GM12878 (cell line): ENCODE results near the gene FAM110A. TPM values are rescaled to one million over a fixed set of nuclear protein-coding genes. Genes with fewer than 3 reads are reported as not detected.

Source experiments
- ATF2 ChIP-seq: IDR thresholded peaks from 2 replicates; pipeline ENCODE4 v1.6.1; 2012; ENCODE audit warnings: low read length, inconsistent platforms
- ATF7 ChIP-seq: fragments of 450-650 bp; IDR thresholded peaks from 2 replicates; pipeline ENCODE4 v1.6.1; 2016; ENCODE audit warnings: low read depth, mild to moderate bottlenecking
- BMI1 ChIP-seq: fragments of 450-650 bp; IDR thresholded peaks from 2 replicates; pipeline ENCODE4 v1.6.1; 2016; ENCODE audit warnings: mild to moderate bottlenecking, moderate library complexity, borderline replicate concordance
- CEBPB ChIP-seq, 2 experiments: fragments of 150-350 bp in 1 of 2; IDR thresholded peaks; 2 replicates each; pipeline ENCODE4 v1.6.1; 2012 to 2014; ENCODE audit warnings: low read depth in 2 of 2, low read length in 2 of 2, borderline replicate concordance in 1 of 2, inconsistent platforms in 1 of 2
- CHD1 ChIP-seq: IDR thresholded peaks from 2 replicates; pipeline ENCODE4 v1.6.1; 2012; ENCODE audit warnings: low read depth, low read length, improper control_type of control experiment
- ESRRA ChIP-seq: IDR thresholded peaks from 2 replicates; pipeline ENCODE4 v1.6.1; 2012; ENCODE audit warnings: mild to moderate bottlenecking, low read length, improper control_type of control experiment
- FOXK2 ChIP-seq: fragments of 450-650 bp; IDR thresholded peaks from 2 replicates; pipeline ENCODE4 v1.6.1; 2017; ENCODE audit warnings: mild to moderate bottlenecking, moderate library complexity
- GABPA ChIP-seq: IDR thresholded peaks from 2 replicates; pipeline ENCODE4 v1.6.1; 2014; ENCODE audit warnings: antibody characterized with exemption, low read depth, mild to moderate bottlenecking, inconsistent platforms
- HDGF ChIP-seq: fragments of 450-650 bp; IDR thresholded peaks from 2 replicates; pipeline ENCODE4 v1.6.1; 2016; ENCODE audit warnings: antibody characterized with exemption
- KLF5 ChIP-seq: fragments of 450-650 bp; IDR thresholded peaks from 2 replicates; pipeline ENCODE4 v1.6.1; 2014; ENCODE audit warnings: mild to moderate bottlenecking; ENCODE audit not compliant: partially characterized antibody
- NFIC ChIP-seq: IDR thresholded peaks from 2 replicates; pipeline ENCODE4 v1.6.1; 2012; ENCODE audit warnings: low read depth, mild to moderate bottlenecking, inconsistent platforms, low read length, moderate library complexity
- NFXL1 ChIP-seq: fragments of 450-650 bp; IDR thresholded peaks from 2 replicates; pipeline ENCODE4 v1.6.1; 2017; ENCODE audit warnings: antibody characterized with exemption, mild to moderate bottlenecking, borderline replicate concordance
- PAX5 ChIP-seq: IDR thresholded peaks from 2 replicates; pipeline ENCODE4 v1.6.1; 2011; ENCODE audit warnings: low read depth, low read length, borderline replicate concordance
- SMAD1 ChIP-seq: fragments of 450-650 bp; IDR thresholded peaks from 2 replicates; pipeline ENCODE4 v1.6.1; 2018; ENCODE audit warnings: mild to moderate bottlenecking, low read depth; ENCODE audit not compliant: partially characterized antibody
- SREBF2 ChIP-seq: IDR thresholded peaks from 2 replicates; pipeline ENCODE4 v1.6.1; 2012; ENCODE audit warnings: mild to moderate bottlenecking, low read length
- STAT1 ChIP-seq: fragments of 450-650 bp; conservative IDR thresholded peaks from 2 replicates; pipeline ENCODE4 v1.6.1; 2014; ENCODE audit warnings: antibody characterized with exemption, mild to moderate bottlenecking
- TAF1 ChIP-seq: IDR thresholded peaks from 2 replicates; pipeline ENCODE4 v1.6.1; 2011; ENCODE audit warnings: mild to moderate bottlenecking, low read depth, low read length, borderline replicate concordance
- TARDBP ChIP-seq: IDR thresholded peaks from 2 replicates; pipeline ENCODE4 v1.6.1; 2016; ENCODE audit warnings: borderline replicate concordance
- TBL1XR1 ChIP-seq: IDR thresholded peaks from 2 replicates; pipeline ENCODE4 v1.6.1; 2012; ENCODE audit warnings: low read depth, low read length, improper control_type of control experiment
- USF1 ChIP-seq: IDR thresholded peaks from 2 replicates; pipeline ENCODE4 v1.6.1; 2011; ENCODE audit warnings: borderline replicate concordance, low read depth, mild to moderate bottlenecking, moderate library complexity, mixed read lengths, low read length; ENCODE audit not compliant: insufficient read depth; ENCODE audit errors: extremely low read length
- USF2 ChIP-seq: IDR thresholded peaks from 2 replicates; pipeline ENCODE4 v1.6.1; 2011; ENCODE audit warnings: low read depth, low read length, improper control_type of control experiment, borderline replicate concordance
- WRNIP1 ChIP-seq: IDR thresholded peaks from 2 replicates; pipeline ENCODE4 v1.6.1; 2011; ENCODE audit warnings: low read depth, low read length, improper control_type of control experiment, borderline replicate concordance
- ZBTB4 ChIP-seq: fragments of 450-650 bp; formaldehyde crosslinking; IDR thresholded peaks from 2 replicates; pipeline ENCODE4 v1.4.0; 2022; ENCODE audit warnings: mild to moderate bottlenecking, moderate library complexity
- polyA plus RNA-seq, 11 experiments: library from polyadenylated mRNA; depleted of rRNA in 4 of 11; unstranded in 6 of 11; stranded (reverse) in 5 of 11; fragments of >200 nt; fragmentation: Nextera tagmentation in 4 of 11; fragmentation: Illumina TruSeq in 1 of 11; extraction: Ambion mirVana in 4 of 11; extraction: Trizol in 1 of 11; gene quantifications; 1 replicate in 1 of 11; 2 replicates in 10 of 11; pipeline versions ENCODE4 v1.2.1 to v1.2.3, GENCODE V29; 2011 to 2016; ENCODE audit warnings: inconsistent platforms in 2 of 11, missing spikeins in 2 of 11, low read depth in 1 of 11
- total RNA-seq, 4 experiments: library from RNA; depleted of rRNA in 3 of 4; stranded (reverse); fragments of >200 nt in 3 of 4; fragmentation: Illumina TruSeq in 1 of 4; extraction: Trizol in 1 of 4; gene quantifications; 2 replicates each; pipeline versions ENCODE4 v1.2.1 to v1.2.3, GENCODE V29; 2013 to 2021

Gene FAM110A
- total and polyA plus RNA-seq, 10 of the 15 experiments (the other 5 are each of a cell fraction or from before 2014, with no cell fraction given): 1.1 to 14.8 (median 7.4) TPM

GRCh38 chr20:833450-834150 lies at the start of gene FAM110A (continued):
- no peak for TF ChIP-seq WRNIP1
- TF ChIP-seq ESRRA: no peak
- TF ChIP-seq NFXL1: no peak
- TF ChIP-seq PAX5: 0 out of 2 replicates have a peak, but pooled peaks have one; percentile 62
- TF ChIP-seq SREBF2: no peak
- TF ChIP-seq HDGF: no peak; the same call in 1 of the 2 replicates
- peak; percentile 96 for TF ChIP-seq FOXK2
- TF ChIP-seq GABPA: no peak
- TF ChIP-seq TBL1XR1: no peak
- TF ChIP-seq KLF5: peak; percentile 98
- no peak for TF ChIP-seq CEBPB (IDR thresholded peaks at IDR 0.05; ENCODE audit: borderline replicate concordance in 1 of 2, low read depth in 2 of 2, low read length in 2 of 2)
- TF ChIP-seq NFIC: peak; percentile 60; the same call in 1 of the 2 replicates
- TF ChIP-seq TAF1: peak; percentile 17; the same call in 1 of the 2 replicates
- no peak for TF ChIP-seq ATF2
- peak; percentile 98 for TF ChIP-seq ATF7
- no peak for TF ChIP-seq USF1
- no peak for TF ChIP-seq SMAD1
- peak; percentile 30; the same call in 1 of the 2 replicates for TF ChIP-seq STAT1
- TF ChIP-seq BMI1: peak; percentile 95
- TF ChIP-seq TARDBP: no peak
- no peak for TF ChIP-seq ZBTB4 (CRISPR knock-in tag)
- TF ChIP-seq CHD1: peak; percentile 98
- no peak for TF ChIP-seq USF2
